WI38 (cell line): Measurements from ENCODE around the gene DSCAML1.
"Not testable (repeated sequence)": the region's sequence is repeated elsewhere in the genome, so short reads cannot be mapped to it uniquely, and the experiment has no call there.

Source experiments
- H3K4me3 ChIP-seq: 2 replicates; pipeline ENCODE4 v1.5.1; 2011; ENCODE audit warnings: low read depth, mild to moderate bottlenecking, control low read depth, low read length
- TF ChIP-seq, protein P1 (sequence below): IDR thresholded peaks from 2 replicates; pipeline ENCODE4 v1.5.1; 2012; ENCODE audit warnings: low read depth, mild to moderate bottlenecking, control low read depth, low read length

The DSCAML1 gene

DNA sequence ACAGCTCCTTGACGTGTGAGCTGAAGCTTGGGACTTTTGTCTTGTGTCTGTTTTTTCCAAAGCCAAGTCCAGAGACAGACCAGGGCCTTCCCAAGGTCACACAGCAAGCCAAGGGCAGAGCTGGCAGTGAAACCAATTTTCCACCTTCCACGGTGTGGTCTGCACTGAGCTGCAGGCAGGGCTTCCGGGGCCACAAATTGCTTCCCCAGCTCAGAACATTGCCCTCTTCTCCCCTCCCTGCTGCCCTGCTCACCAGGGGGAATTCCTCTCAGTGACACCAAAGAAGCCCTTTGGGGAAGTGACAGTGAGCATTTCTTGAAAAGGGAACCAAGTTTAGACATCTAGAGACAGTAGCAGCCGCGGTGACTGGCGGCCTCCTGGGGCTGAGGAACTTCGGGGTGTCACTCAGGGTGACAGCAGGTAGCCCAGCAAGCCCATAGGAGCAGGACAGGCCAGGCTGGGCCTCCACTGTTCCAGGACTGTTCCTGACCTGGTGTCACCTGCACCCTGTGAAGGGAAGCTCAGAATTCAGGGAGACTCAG is 18.3 kb upstream of the DSCAML1 start:
- TF ChIP-seq, protein P1, sequence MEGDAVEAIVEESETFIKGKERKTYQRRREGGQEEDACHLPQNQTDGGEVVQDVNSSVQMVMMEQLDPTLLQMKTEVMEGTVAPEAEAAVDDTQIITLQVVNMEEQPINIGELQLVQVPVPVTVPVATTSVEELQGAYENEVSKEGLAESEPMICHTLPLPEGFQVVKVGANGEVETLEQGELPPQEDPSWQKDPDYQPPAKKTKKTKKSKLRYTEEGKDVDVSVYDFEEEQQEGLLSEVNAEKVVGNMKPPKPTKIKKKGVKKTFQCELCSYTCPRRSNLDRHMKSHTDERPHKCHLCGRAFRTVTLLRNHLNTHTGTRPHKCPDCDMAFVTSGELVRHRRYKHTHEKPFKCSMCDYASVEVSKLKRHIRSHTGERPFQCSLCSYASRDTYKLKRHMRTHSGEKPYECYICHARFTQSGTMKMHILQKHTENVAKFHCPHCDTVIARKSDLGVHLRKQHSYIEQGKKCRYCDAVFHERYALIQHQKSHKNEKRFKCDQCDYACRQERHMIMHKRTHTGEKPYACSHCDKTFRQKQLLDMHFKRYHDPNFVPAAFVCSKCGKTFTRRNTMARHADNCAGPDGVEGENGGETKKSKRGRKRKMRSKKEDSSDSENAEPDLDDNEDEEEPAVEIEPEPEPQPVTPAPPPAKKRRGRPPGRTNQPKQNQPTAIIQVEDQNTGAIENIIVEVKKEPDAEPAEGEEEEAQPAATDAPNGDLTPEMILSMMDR: no peak
- H3K4me3 ChIP-seq: no peak overlapping the region

DNA sequence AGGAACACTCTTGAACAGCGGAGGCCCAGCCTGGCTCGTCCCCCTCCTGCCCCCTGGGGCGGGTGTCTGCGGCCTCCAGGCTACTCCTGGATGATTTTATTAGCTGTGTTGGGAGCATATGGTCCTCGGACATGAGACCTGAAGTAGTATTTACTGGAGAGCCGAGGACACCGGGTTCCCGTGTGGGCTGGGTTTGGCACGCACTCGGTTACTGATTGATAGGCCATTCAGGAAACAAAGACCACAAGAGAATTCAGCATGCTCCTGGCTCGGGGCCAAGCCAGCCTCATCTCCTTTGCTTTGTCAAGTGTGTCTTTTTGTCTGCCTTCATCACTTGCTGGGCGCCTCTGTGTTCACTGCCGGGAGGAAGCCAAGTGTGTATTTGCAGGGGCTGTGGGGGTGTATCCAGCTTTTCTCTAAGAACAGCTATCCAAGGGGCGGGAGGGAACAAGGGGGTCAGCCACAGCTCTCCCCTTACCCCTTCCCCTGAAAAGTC is 17.8 kb upstream of the DSCAML1 start:
- no peak overlapping the region for H3K4me3 ChIP-seq
- TF ChIP-seq, protein P1: no peak

DNA sequence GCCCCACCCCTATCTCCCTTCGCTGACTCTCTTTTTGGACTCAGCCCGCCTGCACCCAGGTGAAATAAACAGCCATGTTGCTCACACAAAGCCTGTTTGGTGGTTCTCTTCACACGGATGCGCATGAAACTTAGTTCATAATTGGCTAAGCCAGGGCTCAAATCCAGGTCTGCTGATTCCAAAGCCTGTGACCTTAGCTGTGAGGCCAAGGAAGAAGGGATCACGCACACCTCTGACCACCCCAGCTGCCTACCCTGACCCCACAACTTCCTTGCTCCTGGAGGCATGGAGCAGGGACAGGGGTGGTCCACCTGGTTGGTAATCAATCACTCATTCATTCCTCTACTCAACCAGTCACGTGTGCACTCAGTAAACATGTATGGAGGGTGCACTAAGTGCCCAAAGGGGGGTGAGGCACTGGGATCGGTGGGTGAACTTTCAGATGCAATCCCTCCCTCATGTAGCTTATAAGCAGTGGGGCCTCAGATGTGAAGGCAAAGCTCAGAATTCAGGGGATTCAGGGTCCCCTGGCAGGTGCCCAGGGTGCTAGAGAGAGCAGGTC is 17.3 kb upstream of the DSCAML1 start:
- H3K4me3 ChIP-seq: no peak overlapping the region
- TF ChIP-seq, protein P1: no peak

DNA sequence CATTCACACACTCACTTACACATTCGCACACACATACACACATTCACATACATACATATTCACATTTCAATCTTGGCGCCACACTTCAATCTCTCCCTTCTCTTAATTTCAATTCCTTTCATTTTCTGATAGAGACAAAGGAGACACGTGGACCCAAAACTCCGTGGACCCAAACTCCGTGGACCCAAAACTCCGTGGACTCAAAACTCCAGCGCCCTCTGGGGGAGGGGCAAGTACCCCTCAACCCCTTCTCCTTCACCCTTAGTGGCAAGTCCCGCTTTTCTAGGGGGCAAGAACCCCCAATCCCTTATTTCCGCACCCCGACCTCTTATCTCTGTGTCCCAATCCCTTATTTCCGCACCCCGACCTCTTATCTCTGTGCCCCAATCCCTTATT is 13.0 kb upstream of the DSCAML1 start:
- H3K4me3 ChIP-seq: not testable (repeated sequence)

DNA sequence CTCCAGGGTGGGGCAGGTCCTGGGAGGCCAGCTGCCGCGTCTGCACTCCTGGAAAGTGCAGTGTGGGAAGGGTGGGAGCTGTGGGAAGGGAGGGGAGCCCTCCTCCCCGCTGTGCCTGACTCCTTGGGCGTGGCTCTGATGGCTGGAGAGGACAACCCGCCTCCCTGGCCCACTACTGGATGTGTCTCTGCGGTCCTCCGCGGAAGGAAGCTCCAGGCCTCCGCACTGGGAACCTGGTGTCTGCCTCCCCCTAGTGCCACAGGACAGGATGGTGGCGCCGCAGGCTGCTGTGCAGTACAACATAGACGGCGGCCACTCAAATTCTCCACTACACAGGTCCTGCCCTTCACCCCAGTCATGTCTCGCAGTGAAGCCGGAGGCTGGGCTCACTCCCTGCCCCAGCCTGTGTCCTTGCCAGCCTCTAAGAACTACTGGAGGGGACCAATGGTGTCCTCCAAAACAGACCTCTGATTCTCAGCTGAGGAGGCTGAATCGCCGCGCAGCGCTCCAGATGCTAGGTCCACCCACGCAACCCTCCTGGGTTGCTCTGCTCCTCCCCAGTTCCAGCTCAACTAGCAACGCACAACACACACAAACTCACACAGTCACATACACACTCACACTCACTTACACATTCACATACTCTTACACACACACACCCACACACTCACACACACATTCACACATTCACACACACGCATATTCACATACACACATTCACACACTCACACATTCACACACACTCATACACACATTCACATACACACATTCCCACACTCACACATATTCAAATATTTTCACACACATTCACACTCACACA is 12.4 kb upstream of the DSCAML1 start:
- TF ChIP-seq, protein P1: no peak
- H3K4me3 ChIP-seq: no peak overlapping the region

DNA sequence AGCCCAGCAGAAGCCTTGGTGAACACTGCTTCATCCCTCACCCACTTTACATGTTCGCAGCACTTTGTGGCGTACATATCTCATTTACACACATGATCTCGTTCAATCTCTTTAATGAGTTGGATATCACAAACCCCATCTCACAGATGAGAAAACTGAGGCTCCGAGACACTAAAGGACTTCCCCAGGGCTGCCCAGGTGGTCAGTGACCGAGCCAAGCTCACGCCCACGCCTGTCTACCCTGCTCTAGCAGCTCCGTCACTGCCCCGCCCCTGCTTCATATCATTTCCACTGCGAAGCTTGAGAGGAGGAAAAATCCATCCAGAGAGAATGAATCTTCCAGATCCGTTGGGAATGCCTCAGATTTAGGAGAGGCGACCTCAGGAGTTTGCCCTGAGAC is 11.8 kb upstream of the DSCAML1 start:
- TF ChIP-seq, protein P1: no peak
- no peak overlapping the region for H3K4me3 ChIP-seq

DNA sequence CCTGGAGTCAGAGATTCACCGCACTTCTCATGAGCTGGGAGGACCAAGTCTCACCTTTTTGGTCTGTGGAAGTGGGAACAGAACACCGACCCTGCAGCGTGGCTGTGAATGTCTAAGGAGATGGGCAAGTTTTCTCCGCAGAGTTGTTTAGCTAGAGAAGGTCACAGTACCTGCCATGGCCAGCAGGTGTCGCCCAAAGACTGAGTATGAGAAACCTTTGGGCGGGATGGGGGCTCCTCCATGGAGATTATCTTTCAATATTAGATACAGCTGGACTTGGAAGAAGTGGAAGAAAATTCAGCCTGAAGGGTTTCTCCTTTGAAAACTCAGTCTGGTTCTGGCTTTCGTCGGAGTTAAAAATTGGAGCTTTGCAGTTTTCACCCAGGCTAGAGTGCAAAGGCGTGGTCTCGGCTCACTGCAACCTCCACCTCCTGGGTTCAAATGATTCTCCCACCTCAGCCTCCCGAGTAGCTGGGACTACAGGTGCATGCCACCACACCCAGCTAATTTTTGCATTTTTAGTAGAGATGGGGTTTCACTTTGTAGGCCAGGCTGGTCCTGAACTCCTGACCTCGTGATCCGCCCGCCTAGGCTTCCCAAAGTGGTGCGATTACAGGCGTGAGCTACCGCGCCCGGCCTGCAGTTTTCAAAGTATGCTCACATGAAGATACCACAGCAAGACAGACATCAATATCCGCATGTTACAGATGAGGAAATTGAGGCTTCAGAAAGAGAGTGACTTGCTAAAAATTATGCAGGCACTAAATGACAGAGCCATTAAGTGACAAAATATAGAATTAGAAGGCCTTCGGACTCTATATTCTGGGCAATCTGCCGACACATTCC is 10.7 kb upstream of the DSCAML1 start:
- H3K4me3 ChIP-seq: no peak overlapping the region
- TF ChIP-seq, protein P1: peak; percentile 89
